Uterus (tissue), 2 donors: ENCODE measurements around the gene CKAP4.

Experiments used
- POLR2A ChIP-seq, 2 donors: fragments of 450-650 bp; IDR thresholded peaks; one replicate each; pipeline ENCODE4 v1.6.1; 2016; ENCODE audit warnings: antibody characterized with exemption in 2 of 2, mild to moderate bottlenecking in 1 of 2, moderate library complexity in 1 of 2
- TF ChIP-seq, protein P1 (sequence below), 4 experiments: fragments of 200-600 bp in 2 of 4; fragments of 450-650 bp in 2 of 4; sonication (generic) in 2 of 4; IDR thresholded peaks; one replicate each; pipeline ENCODE4 v1.5.1; 2016 to 2019; ENCODE audit warnings: antibody characterized with exemption in 4 of 4, mild to moderate bottlenecking in 2 of 4, moderate library complexity in 1 of 4

DNA sequence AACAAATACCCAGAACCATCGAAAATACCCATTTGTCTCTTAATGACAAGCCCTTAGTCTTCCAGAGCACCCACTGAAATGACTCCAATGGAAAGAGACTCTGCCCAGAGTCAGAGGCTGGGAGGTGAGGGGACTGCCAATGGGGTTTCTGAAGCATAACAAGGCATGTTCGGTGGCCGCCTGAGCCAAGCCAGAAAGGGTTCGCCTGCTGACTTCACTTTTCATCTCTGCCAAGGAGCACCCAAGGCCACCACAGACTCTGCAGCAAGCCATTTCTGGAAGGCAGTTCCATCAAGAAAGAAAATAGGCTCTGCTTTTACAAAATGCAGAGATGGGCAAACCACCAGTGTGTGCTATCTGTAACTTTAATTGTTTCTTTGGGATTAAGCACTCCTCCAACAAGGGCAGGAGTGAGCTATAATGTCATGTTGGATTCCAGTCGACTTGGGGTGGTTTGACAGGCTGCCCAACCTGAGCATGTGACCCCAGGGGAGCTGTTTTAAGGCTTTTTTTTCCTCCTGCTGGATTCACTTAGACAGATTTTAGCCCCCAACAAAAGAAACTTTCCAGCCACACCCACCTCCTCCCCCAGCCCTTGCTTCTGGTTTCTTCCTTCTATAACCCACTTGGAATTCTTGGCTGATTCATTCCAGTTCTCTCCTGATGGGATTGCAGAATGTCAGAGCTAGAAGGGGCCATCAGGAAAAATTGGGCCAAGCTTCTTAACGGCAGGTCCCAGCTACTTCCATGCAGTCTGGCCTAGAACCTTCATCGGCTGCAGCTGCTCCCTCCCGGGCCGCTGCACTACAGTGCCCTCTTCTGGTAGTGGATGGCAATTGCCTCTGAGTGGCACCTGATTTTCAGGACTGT lies 24.1 kb downstream of the CKAP4 start:
- no peak for TF ChIP-seq POLR2A (IDR thresholded peaks at IDR 0.05)
- TF ChIP-seq, protein P1, sequence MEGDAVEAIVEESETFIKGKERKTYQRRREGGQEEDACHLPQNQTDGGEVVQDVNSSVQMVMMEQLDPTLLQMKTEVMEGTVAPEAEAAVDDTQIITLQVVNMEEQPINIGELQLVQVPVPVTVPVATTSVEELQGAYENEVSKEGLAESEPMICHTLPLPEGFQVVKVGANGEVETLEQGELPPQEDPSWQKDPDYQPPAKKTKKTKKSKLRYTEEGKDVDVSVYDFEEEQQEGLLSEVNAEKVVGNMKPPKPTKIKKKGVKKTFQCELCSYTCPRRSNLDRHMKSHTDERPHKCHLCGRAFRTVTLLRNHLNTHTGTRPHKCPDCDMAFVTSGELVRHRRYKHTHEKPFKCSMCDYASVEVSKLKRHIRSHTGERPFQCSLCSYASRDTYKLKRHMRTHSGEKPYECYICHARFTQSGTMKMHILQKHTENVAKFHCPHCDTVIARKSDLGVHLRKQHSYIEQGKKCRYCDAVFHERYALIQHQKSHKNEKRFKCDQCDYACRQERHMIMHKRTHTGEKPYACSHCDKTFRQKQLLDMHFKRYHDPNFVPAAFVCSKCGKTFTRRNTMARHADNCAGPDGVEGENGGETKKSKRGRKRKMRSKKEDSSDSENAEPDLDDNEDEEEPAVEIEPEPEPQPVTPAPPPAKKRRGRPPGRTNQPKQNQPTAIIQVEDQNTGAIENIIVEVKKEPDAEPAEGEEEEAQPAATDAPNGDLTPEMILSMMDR (IDR thresholded peaks at IDR 0.05), result peak; percentile 87 to 95 (median 92)
